ENCODE measurements around the gene OR4S1. TPM values are rescaled to one million over a fixed set of nuclear protein-coding genes. Genes with fewer than 3 reads are reported as not detected.

Gene OR4S1
- total RNA-seq (not detected), polyA plus RNA-seq (ENCODE audit: insufficient read depth, low read depth, low replicate concordance) (not detected)
- long read RNA-seq, donor 1 = 0 reads
- long read RNA-seq, donor 2 = 0 reads
- long read RNA-seq, donor 3 = 0 reads
- long read RNA-seq, donor 4 = 0 reads
- long read RNA-seq, donor 5 = 0 reads
- long read RNA-seq, donor 6 = 0 reads
- long read RNA-seq, donor 7 = 0 reads
- long read RNA-seq, donor 8 = 0 reads
- long read RNA-seq, donor 9 = 0 reads
- long read RNA-seq, donor 10 = 0 reads

GRCh38 chr11:48305923-48306322 is at the start of gene OR4S1:
OR4S1 (plus strand) TSS chr11:48306223; CDS start chr11:48306223, 0 bp downstream.
- Histone ChIP-seq H3K9ac (ENCODE audit: low read length in 3 of 3) (no peak within 1 kb of the TSS), H3K36me3 (ENCODE audit: control insufficient read depth in 2 of 3, insufficient read depth in 3 of 3, low read length in 3 of 3) (no peaks in the 10 kb centered on the region), H3K27ac (ENCODE audit: low read depth in 2 of 2, low read length in 2 of 2) (no peak within 1 kb of the TSS), H3K4me3 (ENCODE audit: low read length in 3 of 3) (no peak within 1 kb of the TSS), H3K27me3 (ENCODE audit: control insufficient read depth, insufficient read depth, low read length) (no peaks in the 10 kb centered on the region), H3K9me3 (ENCODE audit: control insufficient read depth in 2 of 3, insufficient read depth in 1 of 3, low read length in 3 of 3) (no peaks in the 10 kb centered on the region), H3K4me1 (ENCODE audit: control insufficient read depth in 2 of 3, insufficient read depth in 2 of 3, low read depth in 1 of 3, low read length in 3 of 3) (no peaks in the 10 kb centered on the region)
- FAIRE-seq (peak; percentile 98), DNase-seq (no peak)
- intact Hi-C loops (cut with DNase I) = no loop called here
- TF ChIP-seq CTCF (IDR thresholded peaks at IDR 0.05; ENCODE audit: borderline replicate concordance, extremely low read depth, insufficient read depth) = no peak

GRCh38 chr11:48261600-48261999 is 44.4 kb upstream of the OR4S1 start:
- no peaks in the 10 kb centered on the region for H3K4me1 ChIP-seq (ENCODE audit: control insufficient read depth in 2 of 3, insufficient read depth in 2 of 3, low read depth in 1 of 3, low read length in 3 of 3)
- H3K27me3 ChIP-seq (ENCODE audit: control insufficient read depth, insufficient read depth, low read length) = no peaks in the 10 kb centered on the region
- TF ChIP-seq CTCF (IDR thresholded peaks at IDR 0.05; ENCODE audit: borderline replicate concordance, extremely low read depth, insufficient read depth) = no peak
- no peak overlapping the region for H3K9ac ChIP-seq (ENCODE audit: low read length in 3 of 3)
- no peak overlapping the region for H3K4me3 ChIP-seq (ENCODE audit: low read length in 3 of 3)
- FAIRE-seq (no peak), DNase-seq (no peak)
- intact Hi-C loops (cut with DNase I) = no loop called here
- H3K27ac ChIP-seq (ENCODE audit: low read depth in 2 of 2, low read length in 2 of 2) = no peak overlapping the region
- H3K9me3 ChIP-seq (ENCODE audit: control insufficient read depth in 2 of 3, insufficient read depth in 1 of 3, low read length in 3 of 3) = no peaks in the 10 kb centered on the region
- H3K36me3 ChIP-seq (ENCODE audit: control insufficient read depth in 2 of 3, insufficient read depth in 3 of 3, low read length in 3 of 3) = no peaks in the 10 kb centered on the region

- H3K9ac ChIP-seq (ENCODE audit: low read length in 3 of 3) = no peak within 1 kb of the TSS
- H3K36me3 ChIP-seq (ENCODE audit: control insufficient read depth in 2 of 3, insufficient read depth in 3 of 3, low read length in 3 of 3) = no peaks in the 10 kb centered on the region
- H3K4me3 ChIP-seq (ENCODE audit: low read length in 3 of 3) = no peak within 1 kb of the TSS
- no peak for TF ChIP-seq CTCF (IDR thresholded peaks at IDR 0.05; ENCODE audit: borderline replicate concordance, extremely low read depth, insufficient read depth)
- DNase-seq (no peak), FAIRE-seq (no peak)
- no peaks in the 10 kb centered on the region for H3K4me1 ChIP-seq (ENCODE audit: control insufficient read depth in 2 of 3, insufficient read depth in 2 of 3, low read depth in 1 of 3, low read length in 3 of 3)
- no peak within 1 kb of the TSS for H3K27ac ChIP-seq (ENCODE audit: low read depth in 2 of 2, low read length in 2 of 2)
- intact Hi-C loops (cut with DNase I) = no loop called here
- H3K9me3 ChIP-seq (ENCODE audit: control insufficient read depth in 2 of 3, insufficient read depth in 1 of 3, low read length in 3 of 3) = no peaks in the 10 kb centered on the region
- no peaks in the 10 kb centered on the region for H3K27me3 ChIP-seq (ENCODE audit: control insufficient read depth, insufficient read depth, low read length)
These were observed 42.6 kb upstream of the OR4S1 start, which contains the start of gene OR4X1 for GRCh38 chr11:48263423-48263911. OR4X1 (plus strand) TSS chr11:48263861; CDS start chr11:48263861, 0 bp downstream.

Measured in kidney (tissue), 22 donors.